Mesothelial cell of epicardium (in vitro differentiated cells): ENCODE data around the gene RGMA. TPM values are rescaled to one million over a fixed set of nuclear protein-coding genes. Genes with fewer than 3 reads are reported as not detected.
A peak's percentile ranks its signal among the peaks of the same experiment; 100 is the strongest.
"Not testable (repeated sequence)": the region's sequence is repeated elsewhere in the genome, so short reads cannot be mapped to it uniquely, and the experiment has no call there.

Experiments
- DNase-seq, 2 experiments: peaks; one replicate each; pipeline ENCODE4 v3.0.0; 2021; ENCODE audit warnings: low spot score in 2 of 2; ENCODE audit not compliant: unreplicated experiment in 2 of 2
- H3K27ac Mint-ChIP-seq: 2 replicates; pipeline ENCODE4 v1.8.0; 2021; ENCODE audit warnings: mixed read lengths
- H3K27me3 Mint-ChIP-seq: 2 replicates; pipeline ENCODE4 v1.8.0; 2021; ENCODE audit warnings: low read depth, mixed read lengths
- H3K36me3 Mint-ChIP-seq: 2 replicates; pipeline ENCODE4 v1.8.0; 2021; ENCODE audit warnings: mixed read lengths
- H3K4me1 Mint-ChIP-seq: 2 replicates; pipeline ENCODE4 v1.8.0; 2021; ENCODE audit warnings: mixed read lengths
- H3K4me3 Mint-ChIP-seq: 2 replicates; pipeline ENCODE4 v1.8.0; 2021; ENCODE audit warnings: mild to moderate bottlenecking, moderate library complexity, mixed read lengths
- H3K9me3 Mint-ChIP-seq: 2 replicates; pipeline ENCODE4 v1.8.0; 2021; ENCODE audit warnings: mixed read lengths
- CTCF ChIP-seq: fragments of 200-600 bp; sonication (generic); IDR thresholded peaks from one replicate; pipeline ENCODE4 v1.5.0; 2021; ENCODE audit warnings: antibody characterized with exemption; ENCODE audit not compliant: unreplicated experiment
- total RNA-seq: library from RNA; stranded (reverse); gene quantifications from 3 replicates; pipeline ENCODE4 v1.2.1, GENCODE V29; 2021

The RGMA gene
- total RNA-seq, 1 donor from 2014 or later, result 26.1 TPM

- H3K9me3 Mint-ChIP-seq, result no peaks in the 10 kb centered on the region
These were observed 54.5 kb downstream of the RGMA start for GRCh38 chr15:93034512-93034911.

GRCh38 chr15:93033434-93034045, 55.5 kb downstream of the RGMA start:
- no peaks in the 10 kb centered on the region for H3K36me3 Mint-ChIP-seq
- DNase-seq, result no peak
- no peaks in the 10 kb centered on the region for H3K9me3 Mint-ChIP-seq
- H3K4me3 Mint-ChIP-seq, result no peak overlapping the region
- peaks cover 16% of the 10 kb centered on the region for H3K4me1 Mint-ChIP-seq
- TF ChIP-seq CTCF, result no peak
- H3K27me3 Mint-ChIP-seq, result no peaks in the 10 kb centered on the region
- H3K27ac Mint-ChIP-seq, result no peak overlapping the region

More at GRCh38 chr15:93034512-93034911, 54.5 kb downstream of the RGMA start:
- DNase-seq, result no peak
- H3K4me3 Mint-ChIP-seq, result no peak overlapping the region
- peaks cover 16% of the 10 kb centered on the region for H3K4me1 Mint-ChIP-seq
- H3K27me3 Mint-ChIP-seq, result no peaks in the 10 kb centered on the region
- H3K27ac Mint-ChIP-seq, result no peak overlapping the region
- peaks cover 1% of the 10 kb centered on the region for H3K36me3 Mint-ChIP-seq
- TF ChIP-seq CTCF, result no peak

- H3K27ac Mint-ChIP-seq, H3K36me3 Mint-ChIP-seq, H3K27me3 Mint-ChIP-seq: not testable (repeated sequence)
These were observed 56.4 kb downstream of the RGMA start for GRCh38 chr15:93032515-93033206.

GRCh38 chr15:93031557-93032384, 57.2 kb downstream of the RGMA start:
- H3K27me3 Mint-ChIP-seq, H3K4me3 Mint-ChIP-seq, H3K9me3 Mint-ChIP-seq, H3K27ac Mint-ChIP-seq, H3K36me3 Mint-ChIP-seq: not testable (repeated sequence)
- DNase-seq, result peak in 1 of 2 experiments; percentile 7
- peaks cover 10% of the 10 kb centered on the region for H3K4me1 Mint-ChIP-seq

More at GRCh38 chr15:93032515-93033206, 56.4 kb downstream of the RGMA start:
- not testable (repeated sequence) for H3K9me3 Mint-ChIP-seq, H3K4me3 Mint-ChIP-seq, DNase-seq
- peaks cover 14% of the 10 kb centered on the region for H3K4me1 Mint-ChIP-seq

GRCh38 chr15:93031103-93031464, 57.9 kb downstream of the RGMA start:
- H3K9me3 Mint-ChIP-seq, result no peaks in the 10 kb centered on the region
- no peak overlapping the region for H3K4me3 Mint-ChIP-seq
- no peak for DNase-seq
- no peak for TF ChIP-seq CTCF
- no peaks in the 10 kb centered on the region for H3K36me3 Mint-ChIP-seq
- H3K27ac Mint-ChIP-seq, result no peak overlapping the region
- no peaks in the 10 kb centered on the region for H3K27me3 Mint-ChIP-seq
- peaks cover 10% of the 10 kb centered on the region for H3K4me1 Mint-ChIP-seq

- no peak overlapping the region for H3K27ac Mint-ChIP-seq
- H3K4me1 Mint-ChIP-seq, result peaks cover 8% of the 10 kb centered on the region
- H3K9me3 Mint-ChIP-seq, result no peaks in the 10 kb centered on the region
- H3K36me3 Mint-ChIP-seq, result no peaks in the 10 kb centered on the region
- H3K4me3 Mint-ChIP-seq, result peak overlapping the region; percentile 38
- DNase-seq, result peak in 1 of 2 experiments; percentile 80
- no peaks in the 10 kb centered on the region for H3K27me3 Mint-ChIP-seq
- peak; percentile 82 for TF ChIP-seq CTCF
These were observed 58.4 kb downstream of the RGMA start for GRCh38 chr15:93030430-93031102.
